HS-5 (cell line): ENCODE measurements around the gene LMF2.
"Not testable (repeated sequence)": the region's sequence is repeated elsewhere in the genome, so short reads cannot be mapped to it uniquely, and the experiment has no call there.

Experiments used
- DNase-seq: peaks from one replicate; pipeline ENCODE4 v3.0.0-alpha.2; 2012; ENCODE audit warnings: low read depth

The LMF2 gene

GRCh38 chr22:50507421-50507990, at the start of gene LMF2:
LMF2 (minus strand) TSS chr22:50507702; CDS start chr22:50507675, 27 bp downstream.
- no peak for DNase-seq

- DNase-seq: no peak
These were observed 49.2 kb upstream of the LMF2 start for GRCh38 chr22:50556703-50557102.

GRCh38 chr22:50553310-50553709, 45.8 kb upstream of the LMF2 start:
- no peak for DNase-seq

GRCh38 chr22:50551160-50551752, 43.8 kb upstream of the LMF2 start:
- no peak for DNase-seq

- no peak for DNase-seq
These were observed 42.9 kb upstream of the LMF2 start for GRCh38 chr22:50550395-50550794.

GRCh38 chr22:50548921-50549790, 41.7 kb upstream of the LMF2 start:
- no peak for DNase-seq

GRCh38 chr22:50548040-50548920, 40.8 kb upstream of the LMF2 start:
- DNase-seq: no peak

- DNase-seq: no peak
These were observed 39.9 kb upstream of the LMF2 start for GRCh38 chr22:50547263-50547985.

GRCh38 chr22:50546326-50547262, 39.1 kb upstream of the LMF2 start:
- no peak for DNase-seq

GRCh38 chr22:50545522-50546325, 38.2 kb upstream of the LMF2 start, which contains the start of gene KLHDC7B:
KLHDC7B (plus strand) TSS chr22:50545899; CDS start chr22:50546244, 345 bp downstream.
- no peak for DNase-seq

GRCh38 chr22:50544746-50545253, 37.3 kb upstream of the LMF2 start:
- no peak for DNase-seq

- no peak for DNase-seq
These were observed 36.7 kb upstream of the LMF2 start for GRCh38 chr22:50544078-50544745.

GRCh38 chr22:50542416-50542927, 35.0 kb upstream of the LMF2 start:
- DNase-seq: no peak

GRCh38 chr22:50541667-50542026, 34.1 kb upstream of the LMF2 start:
- DNase-seq: not testable (repeated sequence)

GRCh38 chr22:50540381-50540780, 32.9 kb upstream of the LMF2 start:
- no peak for DNase-seq

- no peak for DNase-seq
These were observed 30.3 kb upstream of the LMF2 start for GRCh38 chr22:50537765-50538164.

- no peak for DNase-seq
These were observed 28.7 kb upstream of the LMF2 start for GRCh38 chr22:50536226-50536625.

- DNase-seq: no peak
These were observed 27.6 kb upstream of the LMF2 start for GRCh38 chr22:50535113-50535512.
